ENCODE data around the gene GTPBP1. TPM values are rescaled to one million over a fixed set of nuclear protein-coding genes. Genes with fewer than 3 reads are reported as not detected.

GTPBP1 gene
- total RNA-seq, 1 donor from 2014 or later, result 44.5 TPM

DNA sequence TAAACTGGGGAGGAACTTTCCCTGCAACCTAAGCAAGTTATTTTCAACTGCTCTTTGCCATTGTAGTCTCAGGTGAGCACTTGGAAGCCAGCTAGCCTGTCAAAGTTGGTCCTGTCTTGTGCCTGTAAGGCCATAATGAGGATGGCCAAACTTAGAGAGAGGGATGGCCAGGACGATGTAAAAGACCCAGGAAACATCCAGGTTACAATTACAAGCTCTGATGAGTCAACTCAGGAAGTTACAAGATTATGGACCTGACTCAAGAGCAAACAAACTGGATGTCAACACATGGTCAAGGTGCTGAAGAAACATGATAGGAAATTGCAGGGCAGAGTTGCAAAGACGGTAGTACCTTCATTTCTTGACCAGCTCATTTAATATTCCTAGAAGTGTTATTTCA is 1.6 kb downstream of the GTPBP1 start:
- no peak overlapping the region for H3K27ac Mint-ChIP-seq (ENCODE audit: unreplicated experiment)
- no peak for DNase-seq (ENCODE audit: low spot score)

DNA sequence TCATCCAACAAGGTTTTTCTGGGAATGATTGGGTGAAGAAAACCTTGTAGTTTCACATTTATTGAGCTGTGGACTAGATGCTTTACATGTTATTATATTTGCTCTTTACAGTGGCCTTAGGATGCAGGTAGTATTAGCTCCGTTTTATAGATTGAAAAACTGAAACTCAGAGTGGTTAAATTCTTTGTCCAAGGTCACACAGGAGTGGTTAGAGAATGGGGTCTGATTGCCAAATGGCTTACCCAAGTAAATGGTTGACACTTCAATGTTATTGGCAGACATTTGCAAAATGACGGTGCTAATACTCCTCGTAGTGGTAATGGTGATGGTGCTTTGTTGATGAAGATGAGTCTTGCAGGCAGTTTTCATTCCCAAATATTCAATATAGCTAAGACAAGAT is 2.2 kb downstream of the GTPBP1 start:
- TF ChIP-seq, protein P1, sequence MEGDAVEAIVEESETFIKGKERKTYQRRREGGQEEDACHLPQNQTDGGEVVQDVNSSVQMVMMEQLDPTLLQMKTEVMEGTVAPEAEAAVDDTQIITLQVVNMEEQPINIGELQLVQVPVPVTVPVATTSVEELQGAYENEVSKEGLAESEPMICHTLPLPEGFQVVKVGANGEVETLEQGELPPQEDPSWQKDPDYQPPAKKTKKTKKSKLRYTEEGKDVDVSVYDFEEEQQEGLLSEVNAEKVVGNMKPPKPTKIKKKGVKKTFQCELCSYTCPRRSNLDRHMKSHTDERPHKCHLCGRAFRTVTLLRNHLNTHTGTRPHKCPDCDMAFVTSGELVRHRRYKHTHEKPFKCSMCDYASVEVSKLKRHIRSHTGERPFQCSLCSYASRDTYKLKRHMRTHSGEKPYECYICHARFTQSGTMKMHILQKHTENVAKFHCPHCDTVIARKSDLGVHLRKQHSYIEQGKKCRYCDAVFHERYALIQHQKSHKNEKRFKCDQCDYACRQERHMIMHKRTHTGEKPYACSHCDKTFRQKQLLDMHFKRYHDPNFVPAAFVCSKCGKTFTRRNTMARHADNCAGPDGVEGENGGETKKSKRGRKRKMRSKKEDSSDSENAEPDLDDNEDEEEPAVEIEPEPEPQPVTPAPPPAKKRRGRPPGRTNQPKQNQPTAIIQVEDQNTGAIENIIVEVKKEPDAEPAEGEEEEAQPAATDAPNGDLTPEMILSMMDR (IDR thresholded peaks at IDR 0.05; ENCODE audit: unreplicated experiment), result no peak
- Mint-ChIP-seq H3K36me3 (ENCODE audit: low read depth, unreplicated experiment) (peaks cover 11% of the 10 kb centered on the region), H3K27me3 (ENCODE audit: unreplicated experiment) (peaks cover 11% of the 10 kb centered on the region), H3K4me1 (ENCODE audit: unreplicated experiment) (peaks cover 57% of the 10 kb centered on the region), H3K9me3 (ENCODE audit: unreplicated experiment) (no peaks in the 10 kb centered on the region), H3K4me3 (ENCODE audit: unreplicated experiment) (peak overlapping the region; percentile 37), H3K27ac (ENCODE audit: unreplicated experiment) (peak overlapping the region; percentile 61)
- no peak for DNase-seq (ENCODE audit: low spot score)

More for the DNA sequence above, 1.6 kb downstream of the GTPBP1 start:
- H3K36me3 Mint-ChIP-seq (ENCODE audit: low read depth, unreplicated experiment), result peaks cover 8% of the 10 kb centered on the region
- no peaks in the 10 kb centered on the region for H3K9me3 Mint-ChIP-seq (ENCODE audit: unreplicated experiment)
- H3K27me3 Mint-ChIP-seq (ENCODE audit: unreplicated experiment), result peaks cover 10% of the 10 kb centered on the region
- TF ChIP-seq, protein P1 (IDR thresholded peaks at IDR 0.05; ENCODE audit: unreplicated experiment), result no peak
- H3K4me3 Mint-ChIP-seq (ENCODE audit: unreplicated experiment), result peak overlapping the region; percentile 94
- H3K4me1 Mint-ChIP-seq (ENCODE audit: unreplicated experiment), result peaks cover 50% of the 10 kb centered on the region

DNA sequence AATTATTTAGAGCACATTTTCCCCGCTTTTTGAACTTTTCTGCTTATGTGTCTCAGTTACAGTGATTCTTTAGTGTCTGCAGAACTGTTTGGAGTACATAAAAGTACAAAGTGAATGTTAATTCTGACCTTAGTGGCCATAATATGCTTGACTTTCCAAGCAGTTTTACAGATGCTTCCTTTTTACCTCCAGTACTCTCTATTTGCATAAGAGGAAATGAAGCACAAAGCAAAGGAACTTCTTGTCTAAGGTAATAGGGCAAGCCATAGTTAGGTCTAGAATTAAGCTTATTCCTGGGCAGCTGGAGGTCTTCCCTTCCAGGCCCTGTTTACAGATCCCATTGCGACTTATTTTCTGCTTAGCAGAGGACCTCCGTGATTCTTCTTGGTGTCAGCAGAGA is 3.6 kb downstream of the GTPBP1 start:
- no peak for DNase-seq (ENCODE audit: low spot score)

DNA sequence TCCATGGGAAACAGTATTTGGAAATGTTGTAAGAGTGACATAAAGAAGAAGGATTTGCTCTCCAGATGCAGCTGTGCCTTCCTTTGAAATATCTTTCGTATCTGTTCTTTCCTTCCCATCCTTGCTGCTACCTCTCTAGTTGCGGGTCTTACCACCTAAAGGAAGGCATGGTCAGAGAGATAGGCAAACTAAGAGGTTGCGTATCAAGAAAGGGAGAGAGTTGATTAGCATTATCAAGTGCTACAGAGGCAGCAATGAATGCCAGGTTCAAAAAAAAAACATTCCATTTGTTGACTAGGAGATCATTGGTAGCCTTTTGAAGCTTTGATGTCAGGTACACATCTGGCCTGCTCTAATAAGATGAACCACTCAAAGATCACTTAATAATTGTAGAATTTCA is 4.6 kb downstream of the GTPBP1 start:
- Mint-ChIP-seq H3K4me1 (ENCODE audit: unreplicated experiment) (peaks cover 74% of the 10 kb centered on the region), H3K27ac (ENCODE audit: unreplicated experiment) (no peak overlapping the region), H3K36me3 (ENCODE audit: low read depth, unreplicated experiment) (peaks cover 12% of the 10 kb centered on the region), H3K4me3 (ENCODE audit: unreplicated experiment) (no peak overlapping the region), H3K27me3 (ENCODE audit: unreplicated experiment) (peaks cover 17% of the 10 kb centered on the region), H3K9me3 (ENCODE audit: unreplicated experiment) (no peaks in the 10 kb centered on the region)
- no peak for DNase-seq (ENCODE audit: low spot score)
- TF ChIP-seq, protein P1 (IDR thresholded peaks at IDR 0.05; ENCODE audit: unreplicated experiment), result no peak

More for the DNA sequence above, 3.6 kb downstream of the GTPBP1 start:
- H3K4me1 Mint-ChIP-seq (ENCODE audit: unreplicated experiment), result peaks cover 64% of the 10 kb centered on the region
- H3K9me3 Mint-ChIP-seq (ENCODE audit: unreplicated experiment), result no peaks in the 10 kb centered on the region
- H3K27me3 Mint-ChIP-seq (ENCODE audit: unreplicated experiment), result peaks cover 19% of the 10 kb centered on the region
- peaks cover 12% of the 10 kb centered on the region for H3K36me3 Mint-ChIP-seq (ENCODE audit: low read depth, unreplicated experiment)
- H3K27ac Mint-ChIP-seq (ENCODE audit: unreplicated experiment), result peak overlapping the region; percentile 74
- TF ChIP-seq, protein P1 (IDR thresholded peaks at IDR 0.05; ENCODE audit: unreplicated experiment), result no peak
- no peak overlapping the region for H3K4me3 Mint-ChIP-seq (ENCODE audit: unreplicated experiment)

DNA sequence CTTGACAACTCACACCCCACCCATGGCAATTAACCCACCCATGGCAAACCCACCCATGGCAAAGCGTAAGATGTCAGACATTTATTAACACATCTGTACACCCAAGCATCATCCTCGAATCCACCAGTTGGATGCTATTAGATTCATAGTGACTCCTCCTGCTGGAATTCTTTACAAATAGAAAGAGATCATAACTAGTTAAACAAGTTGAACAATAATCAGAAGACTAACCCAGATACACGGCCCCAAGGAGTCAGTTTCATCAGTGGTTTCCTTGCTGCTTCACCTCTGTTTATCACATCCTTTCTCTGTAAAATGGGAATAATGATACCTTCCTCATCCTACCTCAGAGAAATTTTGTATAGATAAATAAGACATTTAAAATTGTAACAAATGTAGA is 5.1 kb downstream of the GTPBP1 start:
- peaks cover 12% of the 10 kb centered on the region for H3K36me3 Mint-ChIP-seq (ENCODE audit: low read depth, unreplicated experiment)
- H3K4me3 Mint-ChIP-seq (ENCODE audit: unreplicated experiment), result no peak overlapping the region
- peak overlapping the region; percentile 38 for H3K27ac Mint-ChIP-seq (ENCODE audit: unreplicated experiment)
- H3K27me3 Mint-ChIP-seq (ENCODE audit: unreplicated experiment), result peaks cover 14% of the 10 kb centered on the region
- TF ChIP-seq, protein P1 (IDR thresholded peaks at IDR 0.05; ENCODE audit: unreplicated experiment), result no peak
- DNase-seq (ENCODE audit: low spot score), result no peak
- H3K9me3 Mint-ChIP-seq (ENCODE audit: unreplicated experiment), result no peaks in the 10 kb centered on the region
- peaks cover 74% of the 10 kb centered on the region for H3K4me1 Mint-ChIP-seq (ENCODE audit: unreplicated experiment)

All from endothelial cell (in vitro differentiated cells).